ENCODE results near the gene PINK1. TPM values are rescaled to one million over a fixed set of nuclear protein-coding genes. Genes with fewer than 3 reads are reported as not detected.

PINK1 gene
- total and polyA plus RNA-seq, 4 donors = 37.5 to 45.4 (median 40.8) TPM

GRCh38 chr1:20641975-20642374, 8.7 kb downstream of the PINK1 start:
- DNase-seq (no peak), ATAC-seq (ENCODE audit: insufficient read depth, low FRiP score) (no peak)
- Histone ChIP-seq H3K36me3 (ENCODE audit: control insufficient read depth in 4 of 4, insufficient read depth in 4 of 4, low read length in 4 of 4) (peaks cover 15 to 52% (median 28%) of the 10 kb centered on the region in 4 donors), H3K27ac (ENCODE audit: low read depth in 1 of 2, low read length in 1 of 2) (no peak overlapping the region), H3K9me3 (ENCODE audit: control insufficient read depth in 4 of 4, insufficient read depth in 3 of 4, low read length in 3 of 4) (peaks cover 0 to 1% (median 0%) of the 10 kb centered on the region in 4 donors), H3K27me3 (ENCODE audit: control insufficient read depth in 3 of 3, insufficient read depth in 3 of 3, low read length in 2 of 3) (no peaks in the 10 kb centered on the region), H3K4me3 (no peak overlapping the region), H3K9ac (ENCODE audit: insufficient read depth in 1 of 2, low read length in 2 of 2) (no peak overlapping the region), H3K4me1 (ENCODE audit: control insufficient read depth in 5 of 5, insufficient read depth in 5 of 5, low read length in 5 of 5) (no peaks in the 10 kb centered on the region)
- 77 to 85% methylated on average over 10 of the region's 10 CpGs for whole genome bisulfite sequencing, 2 donors
- TF ChIP-seq CTCF (IDR thresholded peaks at IDR 0.05; ENCODE audit: control extremely low read depth, extremely low read depth) = no peak

GRCh38 chr1:20643080-20643479, 9.8 kb downstream of the PINK1 start:
- Histone ChIP-seq H3K9me3 (ENCODE audit: control insufficient read depth in 4 of 4, insufficient read depth in 3 of 4, low read length in 3 of 4) (peaks cover 0 to 1% (median 0%) of the 10 kb centered on the region in 4 donors), H3K27me3 (ENCODE audit: control insufficient read depth in 3 of 3, insufficient read depth in 3 of 3, low read length in 2 of 3) (no peaks in the 10 kb centered on the region), H3K4me1 (ENCODE audit: control insufficient read depth in 5 of 5, insufficient read depth in 5 of 5, low read length in 5 of 5) (no peaks in the 10 kb centered on the region), H3K4me3 (no peak overlapping the region), H3K9ac (ENCODE audit: insufficient read depth in 1 of 2, low read length in 2 of 2) (no peak overlapping the region), H3K27ac (ENCODE audit: low read depth in 1 of 2, low read length in 1 of 2) (no peak overlapping the region), H3K36me3 (ENCODE audit: control insufficient read depth in 4 of 4, insufficient read depth in 4 of 4, low read length in 4 of 4) (peaks cover 17 to 52% (median 29%) of the 10 kb centered on the region in 4 donors)
- 70 to 75% methylated on average over 6 of the region's 6 CpGs for WGBS, 2 donors
- no peak for ATAC-seq (ENCODE audit: insufficient read depth, low FRiP score)
- no peak for DNase-seq
- no peak for TF ChIP-seq CTCF (IDR thresholded peaks at IDR 0.05; ENCODE audit: control extremely low read depth, extremely low read depth)

- DNase-seq (no peak), ATAC-seq (ENCODE audit: insufficient read depth, low FRiP score) (no peak)
- Histone ChIP-seq H3K36me3 (ENCODE audit: control insufficient read depth in 4 of 4, insufficient read depth in 4 of 4, low read length in 4 of 4) (peaks cover 22 to 57% (median 32%) of the 10 kb centered on the region in 4 donors), H3K27ac (ENCODE audit: low read depth in 1 of 2, low read length in 1 of 2) (no peak overlapping the region), H3K4me3 (no peak overlapping the region), H3K4me1 (ENCODE audit: control insufficient read depth in 5 of 5, insufficient read depth in 5 of 5, low read length in 5 of 5) (no peaks in the 10 kb centered on the region), H3K9me3 (ENCODE audit: control insufficient read depth in 4 of 4, insufficient read depth in 3 of 4, low read length in 3 of 4) (peaks cover 0 to 1% (median 0%) of the 10 kb centered on the region in 4 donors), H3K27me3 (ENCODE audit: control insufficient read depth in 3 of 3, insufficient read depth in 3 of 3, low read length in 2 of 3) (no peaks in the 10 kb centered on the region), H3K9ac (ENCODE audit: insufficient read depth in 1 of 2, low read length in 2 of 2) (no peak overlapping the region)
- TF ChIP-seq CTCF (IDR thresholded peaks at IDR 0.05; ENCODE audit: control extremely low read depth, extremely low read depth) = no peak
- 94 to 99% methylated on average over 13 of the region's 13 CpGs for WGBS, 2 donors
Observed at GRCh38 chr1:20644416-20644815, 11.2 kb downstream of the PINK1 start.

DNA sequence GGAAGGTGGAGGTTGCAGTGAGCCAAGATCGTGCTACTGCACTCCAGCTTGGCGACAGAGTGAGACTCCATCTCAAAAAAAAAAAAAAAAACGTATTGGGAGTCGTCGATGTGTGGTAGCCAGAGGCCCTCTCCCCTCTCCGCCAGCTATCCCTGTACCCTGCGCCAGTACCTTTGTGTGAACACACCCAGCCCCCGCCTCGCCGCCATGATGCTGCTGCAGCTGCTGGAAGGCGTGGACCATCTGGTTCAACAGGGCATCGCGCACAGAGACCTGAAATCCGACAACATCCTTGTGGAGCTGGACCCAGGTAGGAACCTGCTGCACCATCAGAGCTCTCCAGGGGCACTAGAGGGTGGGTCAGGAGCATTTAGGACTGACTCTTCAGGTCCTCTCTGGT, 12.2 kb downstream of the PINK1 start:
- ATAC-seq (ENCODE audit: insufficient read depth, low FRiP score) = no peak
- H3K27me3 ChIP-seq (ENCODE audit: control insufficient read depth in 3 of 3, insufficient read depth in 3 of 3, low read length in 2 of 3) = no peaks in the 10 kb centered on the region
- DNase-seq = no peak
- no peak overlapping the region for H3K27ac ChIP-seq (ENCODE audit: low read depth in 1 of 2, low read length in 1 of 2)
- H3K36me3 ChIP-seq (ENCODE audit: control insufficient read depth in 4 of 4, insufficient read depth in 4 of 4, low read length in 4 of 4) = peaks cover 25 to 60% (median 34%) of the 10 kb centered on the region in 4 donors
- no peaks in the 10 kb centered on the region for H3K4me1 ChIP-seq (ENCODE audit: control insufficient read depth in 5 of 5, insufficient read depth in 5 of 5, low read length in 5 of 5)
- H3K9ac ChIP-seq (ENCODE audit: insufficient read depth in 1 of 2, low read length in 2 of 2) = no peak overlapping the region
- no peak for TF ChIP-seq CTCF (IDR thresholded peaks at IDR 0.05; ENCODE audit: control extremely low read depth, extremely low read depth)
- peaks cover 0 to 1% (median 0%) of the 10 kb centered on the region in 4 donors for H3K9me3 ChIP-seq (ENCODE audit: control insufficient read depth in 4 of 4, insufficient read depth in 3 of 4, low read length in 3 of 4)
- no peak overlapping the region for H3K4me3 ChIP-seq
- WGBS, 2 donors = 87 to 96% methylated on average over 14 of the region's 14 CpGs

Data from lung (tissue), 12 donors.